ENCODE results near the gene NPTX1. TPM values are rescaled to one million over a fixed set of nuclear protein-coding genes. Genes with fewer than 3 reads are reported as not detected.

Gene NPTX1
- total RNA-seq, 4 donors from 2014 or later = 1.2 to 6.3 (median 3.8) TPM

- H3K27ac ChIP-seq = no peak overlapping the region
- H3K9me3 ChIP-seq = no peaks in the 10 kb centered on the region
- no peak for ATAC-seq
- TF ChIP-seq POLR2A (IDR thresholded peaks at IDR 0.05) (no peak), EP300 (IDR thresholded peaks at IDR 0.05) (no peak), POLR2AphosphoS5 (IDR thresholded peaks at IDR 0.05) (no peak)
- TF ChIP-seq, protein P1, sequence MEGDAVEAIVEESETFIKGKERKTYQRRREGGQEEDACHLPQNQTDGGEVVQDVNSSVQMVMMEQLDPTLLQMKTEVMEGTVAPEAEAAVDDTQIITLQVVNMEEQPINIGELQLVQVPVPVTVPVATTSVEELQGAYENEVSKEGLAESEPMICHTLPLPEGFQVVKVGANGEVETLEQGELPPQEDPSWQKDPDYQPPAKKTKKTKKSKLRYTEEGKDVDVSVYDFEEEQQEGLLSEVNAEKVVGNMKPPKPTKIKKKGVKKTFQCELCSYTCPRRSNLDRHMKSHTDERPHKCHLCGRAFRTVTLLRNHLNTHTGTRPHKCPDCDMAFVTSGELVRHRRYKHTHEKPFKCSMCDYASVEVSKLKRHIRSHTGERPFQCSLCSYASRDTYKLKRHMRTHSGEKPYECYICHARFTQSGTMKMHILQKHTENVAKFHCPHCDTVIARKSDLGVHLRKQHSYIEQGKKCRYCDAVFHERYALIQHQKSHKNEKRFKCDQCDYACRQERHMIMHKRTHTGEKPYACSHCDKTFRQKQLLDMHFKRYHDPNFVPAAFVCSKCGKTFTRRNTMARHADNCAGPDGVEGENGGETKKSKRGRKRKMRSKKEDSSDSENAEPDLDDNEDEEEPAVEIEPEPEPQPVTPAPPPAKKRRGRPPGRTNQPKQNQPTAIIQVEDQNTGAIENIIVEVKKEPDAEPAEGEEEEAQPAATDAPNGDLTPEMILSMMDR (IDR thresholded peaks at IDR 0.05) = no peak
- H3K36me3 ChIP-seq = peaks cover 0 to 35% of the 10 kb centered on the region in 2 donors
- no peak overlapping the region for H3K4me3 ChIP-seq
- no peaks in the 10 kb centered on the region for H3K27me3 ChIP-seq
- 84% methylated on average over 4 of the region's 8 CpGs; no CpG with 5 or more reads in 1 of the 2 donors for WGBS, 2 donors (ENCODE audit: low coverage in 1 of 2)
- peaks cover 0 to 20% (median 0%) of the 10 kb centered on the region in 3 donors for H3K4me1 ChIP-seq
Observed at GRCh38 chr17:80424261-80424660, 52.1 kb downstream of the NPTX1 start.

DNA sequence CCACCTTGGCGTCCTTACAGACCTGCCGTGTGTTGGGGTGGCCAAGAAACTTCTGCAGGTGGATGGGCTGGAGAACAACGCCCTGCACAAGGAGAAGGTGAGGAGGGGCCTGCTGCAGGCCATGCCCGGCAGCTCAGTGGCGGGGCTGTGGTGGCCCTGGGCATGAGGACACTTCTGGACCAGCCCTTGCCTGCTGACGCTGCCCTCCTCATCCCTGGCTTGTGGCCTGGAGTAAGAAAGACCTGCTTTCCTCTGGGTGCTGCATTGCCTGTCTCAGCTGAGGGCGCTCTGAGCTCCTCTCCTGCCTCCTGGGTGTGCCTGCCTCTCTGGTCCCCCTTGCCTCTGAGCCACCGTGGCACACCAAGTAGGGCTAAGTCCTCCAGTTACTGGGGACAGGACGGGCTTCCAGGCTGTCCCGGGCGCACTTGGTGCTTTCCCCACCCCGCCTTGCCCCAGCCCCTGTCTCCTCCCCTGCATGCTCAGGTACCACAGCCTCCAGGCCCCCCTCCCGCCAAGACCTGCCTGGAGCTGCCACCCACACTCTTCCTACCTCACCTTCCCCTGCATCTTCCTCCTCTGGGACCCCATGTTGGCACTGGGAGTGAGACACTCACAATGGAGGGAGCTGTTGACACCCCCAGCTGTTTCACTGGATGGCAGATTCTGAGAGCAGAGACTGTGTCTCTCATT is 52.7 kb downstream of the NPTX1 start:
- peaks cover 0 to 31% of the 10 kb centered on the region in 2 donors for H3K36me3 ChIP-seq
- TF ChIP-seq POLR2AphosphoS5 (IDR thresholded peaks at IDR 0.05) = no peak
- TF ChIP-seq, protein P1 (IDR thresholded peaks at IDR 0.05) = no peak
- TF ChIP-seq POLR2A (IDR thresholded peaks at IDR 0.05) = no peak
- TF ChIP-seq EP300 (IDR thresholded peaks at IDR 0.05) = no peak
- H3K4me1 ChIP-seq = peaks cover 0 to 20% (median 0%) of the 10 kb centered on the region in 3 donors
- H3K27me3 ChIP-seq = no peaks in the 10 kb centered on the region
- ATAC-seq = no peak
- WGBS, 2 donors (ENCODE audit: low coverage in 1 of 2) = 40% methylated on average over 1 of the region's 13 CpGs; no CpG with 5 or more reads in 1 of the 2 donors
- H3K4me3 ChIP-seq = no peak overlapping the region
- H3K27ac ChIP-seq = no peak overlapping the region
- no peaks in the 10 kb centered on the region for H3K9me3 ChIP-seq

DNA sequence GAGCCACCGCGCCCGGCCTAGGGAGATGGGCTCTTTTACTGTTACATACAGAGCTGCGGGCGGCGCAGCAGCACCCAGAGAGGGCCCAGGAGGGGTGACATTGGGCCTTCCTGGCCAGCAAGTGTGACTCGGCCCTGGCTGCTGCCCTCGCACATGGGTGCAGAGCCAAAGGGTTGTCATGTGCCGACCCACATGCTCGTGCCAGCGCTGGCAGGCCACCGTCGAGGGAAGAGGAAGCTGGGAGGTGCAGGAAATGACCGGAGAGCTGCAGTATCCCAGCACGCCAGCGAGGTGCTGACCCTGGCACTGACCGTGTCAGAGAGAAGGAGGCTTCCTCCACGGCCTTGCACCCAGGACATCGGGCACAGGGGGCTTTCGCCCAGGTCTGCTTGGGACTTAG is 53.4 kb downstream of the NPTX1 start:
- H3K27ac ChIP-seq = no peak overlapping the region

GRCh38 chr17:80422276-80422675 is 54.1 kb downstream of the NPTX1 start:
- no peaks in the 10 kb centered on the region for H3K27me3 ChIP-seq

More for the DNA sequence above, 53.4 kb downstream of the NPTX1 start:
- no peaks in the 10 kb centered on the region for H3K27me3 ChIP-seq
- TF ChIP-seq POLR2AphosphoS5 (IDR thresholded peaks at IDR 0.05) = no peak
- TF ChIP-seq POLR2A (IDR thresholded peaks at IDR 0.05) = no peak
- TF ChIP-seq, protein P1 (IDR thresholded peaks at IDR 0.05) = no peak
- TF ChIP-seq EP300 (IDR thresholded peaks at IDR 0.05) = no peak
- peaks cover 0 to 22% (median 0%) of the 10 kb centered on the region in 3 donors for H3K4me1 ChIP-seq
- peak; percentile 29 for ATAC-seq
- 40% methylated on average over 1 of the region's 20 CpGs; no CpG with 5 or more reads in 1 of the 2 donors for WGBS, 2 donors (ENCODE audit: low coverage in 1 of 2)
- H3K4me3 ChIP-seq = no peak overlapping the region
- no peaks in the 10 kb centered on the region for H3K9me3 ChIP-seq
- H3K36me3 ChIP-seq = peaks cover 0 to 31% of the 10 kb centered on the region in 2 donors

DNA sequence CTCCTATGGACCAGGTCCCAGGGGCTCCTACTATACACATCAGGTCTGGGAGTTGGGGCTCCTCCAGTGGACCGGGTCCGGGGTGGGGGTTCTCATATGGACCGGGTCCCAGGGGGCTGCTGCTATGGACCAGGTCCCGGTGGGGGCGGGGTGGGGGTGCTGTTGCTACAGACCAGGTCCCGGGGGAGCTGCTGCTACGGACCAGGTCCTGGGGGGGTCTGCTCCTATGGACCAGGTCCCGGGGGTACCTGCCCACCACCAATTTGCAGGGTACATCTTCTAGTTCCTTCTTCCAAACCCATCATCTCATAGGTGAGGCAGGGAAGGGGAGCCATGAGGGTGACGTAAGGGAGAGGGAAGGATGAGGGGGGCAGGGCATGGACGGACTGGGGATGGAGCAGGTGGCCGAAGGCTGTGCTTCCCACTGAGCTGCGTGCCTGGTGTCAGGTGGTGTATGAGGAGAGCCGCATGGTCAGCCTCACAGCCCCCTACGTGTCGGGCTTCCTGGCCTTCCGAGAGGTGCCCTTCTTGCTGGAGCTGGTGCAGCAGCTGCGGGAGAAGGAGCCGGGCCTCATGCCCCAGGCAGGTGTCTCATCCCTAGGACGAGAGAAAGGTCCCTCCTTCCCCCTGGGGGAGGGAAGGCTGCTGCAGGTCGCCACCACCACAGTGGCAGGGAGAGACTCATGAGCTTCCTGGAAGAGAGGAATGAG is 54.9 kb downstream of the NPTX1 start:
- no CpG with 5 or more reads among the region's 20 CpGs for WGBS, 2 donors (ENCODE audit: low coverage in 1 of 2)
- no peak overlapping the region for H3K27ac ChIP-seq
- H3K9me3 ChIP-seq = no peaks in the 10 kb centered on the region

More at GRCh38 chr17:80422276-80422675, 54.1 kb downstream of the NPTX1 start:
- H3K4me1 ChIP-seq = peaks cover 0 to 26% (median 0%) of the 10 kb centered on the region in 3 donors
- peaks cover 0 to 32% of the 10 kb centered on the region in 2 donors for H3K36me3 ChIP-seq
- no peak overlapping the region for H3K4me3 ChIP-seq
- ATAC-seq = no peak
- 65 to 68% methylated on average over 9 to 10 of the region's 18 CpGs for WGBS, 2 donors (ENCODE audit: low coverage in 1 of 2)
- TF ChIP-seq EP300 (IDR thresholded peaks at IDR 0.05) = no peak
- no peak for TF ChIP-seq POLR2A (IDR thresholded peaks at IDR 0.05)
- H3K27ac ChIP-seq = no peak overlapping the region
- no peaks in the 10 kb centered on the region for H3K9me3 ChIP-seq

More for the DNA sequence above, 54.9 kb downstream of the NPTX1 start:
- Histone ChIP-seq H3K4me1 (peaks cover 0 to 26% (median 3%) of the 10 kb centered on the region in 3 donors), H3K4me3 (no peak overlapping the region), H3K36me3 (peaks cover 0 to 37% of the 10 kb centered on the region in 2 donors), H3K27me3 (no peaks in the 10 kb centered on the region)
- no peak for TF ChIP-seq POLR2AphosphoS5 (IDR thresholded peaks at IDR 0.05)
- TF ChIP-seq POLR2A (IDR thresholded peaks at IDR 0.05) = no peak
- TF ChIP-seq, protein P1 (IDR thresholded peaks at IDR 0.05) = no peak
- no peak for TF ChIP-seq EP300 (IDR thresholded peaks at IDR 0.05)
- ATAC-seq = no peak

Data from gastroesophageal sphincter (tissue), 4 donors.